ENCODE results near the gene PAXIP1.

PAXIP1 gene

DNA sequence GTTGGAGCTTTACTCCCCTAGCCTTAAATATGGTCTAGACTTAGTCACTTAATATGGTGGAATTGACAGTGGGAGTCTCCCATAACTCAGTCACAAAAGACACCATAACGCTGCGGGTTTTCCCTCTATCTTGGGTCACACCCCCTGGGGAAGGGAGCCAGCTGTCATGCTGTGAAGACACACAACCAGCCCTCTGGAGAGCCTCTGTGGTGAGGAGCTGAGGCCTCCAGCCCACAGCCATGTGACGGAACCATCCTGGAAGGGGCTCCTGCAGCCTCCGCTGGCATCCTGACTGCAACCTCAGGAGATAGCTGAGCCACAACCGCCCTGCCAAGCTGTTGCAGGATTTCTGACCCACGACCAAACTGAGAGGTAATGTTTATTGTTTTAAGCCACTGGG lies 37.9 kb downstream of the PAXIP1 start:
- TF ChIP-seq, protein P1, sequence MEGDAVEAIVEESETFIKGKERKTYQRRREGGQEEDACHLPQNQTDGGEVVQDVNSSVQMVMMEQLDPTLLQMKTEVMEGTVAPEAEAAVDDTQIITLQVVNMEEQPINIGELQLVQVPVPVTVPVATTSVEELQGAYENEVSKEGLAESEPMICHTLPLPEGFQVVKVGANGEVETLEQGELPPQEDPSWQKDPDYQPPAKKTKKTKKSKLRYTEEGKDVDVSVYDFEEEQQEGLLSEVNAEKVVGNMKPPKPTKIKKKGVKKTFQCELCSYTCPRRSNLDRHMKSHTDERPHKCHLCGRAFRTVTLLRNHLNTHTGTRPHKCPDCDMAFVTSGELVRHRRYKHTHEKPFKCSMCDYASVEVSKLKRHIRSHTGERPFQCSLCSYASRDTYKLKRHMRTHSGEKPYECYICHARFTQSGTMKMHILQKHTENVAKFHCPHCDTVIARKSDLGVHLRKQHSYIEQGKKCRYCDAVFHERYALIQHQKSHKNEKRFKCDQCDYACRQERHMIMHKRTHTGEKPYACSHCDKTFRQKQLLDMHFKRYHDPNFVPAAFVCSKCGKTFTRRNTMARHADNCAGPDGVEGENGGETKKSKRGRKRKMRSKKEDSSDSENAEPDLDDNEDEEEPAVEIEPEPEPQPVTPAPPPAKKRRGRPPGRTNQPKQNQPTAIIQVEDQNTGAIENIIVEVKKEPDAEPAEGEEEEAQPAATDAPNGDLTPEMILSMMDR (IDR thresholded peaks at IDR 0.05; ENCODE audit: control extremely low read depth, extremely low read depth, low read depth, missing control alignments) = no peak
- POLR2A ChIA-PET = no interaction called here
- DNase-seq (ENCODE audit: extremely low spot score) = no peak
- CTCF ChIA-PET = interaction anchor here (0.9 to 2.2 kb wide), 4 partner anchors 10 to 52 kb away, joined by 3 to 9 read pairs (median 6); no protein-coding TSS in a partner anchor

DNA sequence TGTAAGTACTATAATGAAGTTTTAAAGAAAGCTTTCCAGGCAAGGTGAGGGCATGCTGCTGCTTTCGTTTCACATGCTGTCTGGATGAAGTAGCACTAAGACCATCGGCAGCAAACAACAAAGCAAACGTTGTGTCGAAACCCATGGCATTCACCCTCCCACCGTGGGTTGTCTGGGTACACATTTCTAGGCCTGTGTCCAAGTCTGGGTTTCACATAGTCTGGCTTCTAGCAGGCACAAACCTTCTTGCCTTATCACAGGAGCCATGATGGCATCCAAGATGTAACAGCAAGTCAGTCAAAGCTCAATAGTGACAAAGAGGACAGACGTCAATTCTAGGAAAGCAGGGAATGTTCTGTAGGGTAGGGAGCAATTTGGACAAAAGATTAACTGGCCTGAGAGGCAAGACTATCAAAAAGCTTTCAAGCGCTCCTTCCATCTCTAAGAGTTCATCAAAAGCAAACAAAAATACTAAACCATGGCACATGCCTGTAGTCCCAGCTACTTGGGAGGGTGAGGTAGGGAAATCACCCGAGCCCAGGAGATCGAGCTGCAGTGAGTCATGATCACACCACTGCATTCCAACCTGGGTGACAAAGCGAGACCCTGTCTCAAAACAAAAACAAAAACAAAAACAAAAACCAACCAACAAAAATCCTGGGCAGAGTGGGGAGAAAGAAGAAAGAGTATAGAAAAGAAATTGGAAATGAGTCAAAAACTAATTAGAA lies 42.7 kb downstream of the PAXIP1 start:
- ChIA-PET POLR2A (no interaction called here), CTCF (interaction anchor here (1.2 kb wide), 1 partner anchor 16 kb away, joined by 4 read pairs; no protein-coding TSS in a partner anchor)
- no peak for DNase-seq (ENCODE audit: extremely low spot score)
- TF ChIP-seq, protein P1 (IDR thresholded peaks at IDR 0.05; ENCODE audit: control extremely low read depth, extremely low read depth, low read depth, missing control alignments) = no peak

DNA sequence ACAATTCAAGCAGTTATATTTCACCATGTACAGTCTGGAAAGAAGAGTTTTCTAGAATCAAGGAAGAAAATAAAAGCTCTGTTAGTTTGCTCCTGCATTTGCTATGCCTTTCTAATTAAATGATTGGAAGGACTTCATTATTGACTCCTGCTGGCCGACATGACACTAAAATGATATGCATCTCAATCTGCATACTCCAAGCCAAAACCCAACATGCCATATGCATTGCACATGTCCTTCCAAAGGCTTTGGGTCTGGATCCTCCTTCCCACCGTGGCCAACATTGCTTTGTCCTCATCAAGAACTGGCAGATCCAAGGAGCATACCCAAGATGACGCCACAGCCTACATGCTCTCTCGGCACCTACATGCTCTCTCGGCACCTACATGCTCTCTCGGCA lies 46.5 kb downstream of the PAXIP1 start:
- DNase-seq (ENCODE audit: extremely low spot score) = no peak
- ChIA-PET POLR2A (no interaction called here), CTCF (interaction anchor here (1.0 to 2.6 kb wide), 2 partner anchors 9 to 43 kb away, joined by 3 to 9 read pairs; no protein-coding TSS in a partner anchor)
- TF ChIP-seq, protein P1 (IDR thresholded peaks at IDR 0.05; ENCODE audit: control extremely low read depth, extremely low read depth, low read depth, missing control alignments) = no peak

DNA sequence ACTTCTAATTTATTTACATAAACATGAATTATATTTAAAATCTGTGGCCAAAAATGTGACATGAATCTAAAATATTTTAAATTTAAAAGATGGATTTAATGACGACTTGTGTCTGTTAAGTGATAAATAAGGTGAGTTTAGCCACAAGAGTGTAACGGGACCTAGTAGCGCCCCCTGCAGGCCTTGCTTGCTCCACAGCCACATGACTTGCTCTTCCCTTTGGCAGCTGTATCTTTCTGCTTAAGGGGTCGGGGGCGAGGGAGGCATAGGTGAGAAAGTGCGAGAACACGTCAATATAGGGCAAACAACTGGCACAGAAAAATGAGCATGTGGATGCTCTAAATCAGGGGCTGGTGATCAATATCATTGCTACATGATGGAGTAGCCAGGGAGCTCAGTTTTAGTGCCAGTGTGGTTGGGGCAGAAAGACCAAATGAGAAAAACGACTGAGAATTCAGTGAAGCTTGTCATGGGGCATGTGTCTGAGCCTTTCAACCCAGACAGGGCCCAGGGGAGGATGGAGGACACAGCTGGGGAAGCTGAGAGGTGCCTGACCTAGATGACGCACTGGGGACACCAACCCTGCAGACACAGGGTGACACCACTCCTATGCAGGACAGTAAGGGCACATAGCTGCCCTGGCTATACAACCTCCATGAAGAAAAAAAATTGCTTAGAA lies 49.8 kb downstream of the PAXIP1 start:
- TF ChIP-seq, protein P1 (IDR thresholded peaks at IDR 0.05; ENCODE audit: control extremely low read depth, extremely low read depth, low read depth, missing control alignments) = peak; percentile 57
- ChIA-PET POLR2A (no interaction called here), CTCF (interaction anchor here (0.7 to 4.2 kb wide), 16 partner anchors 9 to 778 kb away, joined by 3 to 38 read pairs (median 5); no protein-coding TSS in a partner anchor)
- DNase-seq (ENCODE audit: extremely low spot score) = peak; percentile 50

DNA sequence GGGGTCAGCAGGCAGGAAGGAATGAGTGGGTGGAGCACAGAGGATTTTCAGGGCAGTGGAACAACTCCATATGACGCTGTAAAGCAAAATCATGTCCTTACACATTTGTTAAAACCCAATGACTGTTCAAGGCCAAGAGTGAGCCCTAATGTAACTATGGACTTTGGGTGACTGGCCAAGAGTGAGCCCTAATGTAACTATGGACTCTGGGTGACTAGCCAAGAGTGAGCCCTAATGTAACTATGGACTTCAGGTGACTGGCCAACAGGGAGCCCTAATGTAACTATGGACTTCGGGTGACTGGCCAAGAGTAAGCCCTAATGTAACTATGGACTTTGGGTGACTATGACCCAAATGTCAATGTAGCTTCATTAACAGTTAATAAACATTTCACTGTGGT lies 52.0 kb downstream of the PAXIP1 start:
- DNase-seq (ENCODE audit: extremely low spot score) = no peak
- ChIA-PET CTCF (interaction anchor here (4.2 kb wide), 1 partner anchor 24 kb away, joined by 38 read pairs; no protein-coding TSS in a partner anchor), POLR2A (no interaction called here)
- TF ChIP-seq, protein P1 (IDR thresholded peaks at IDR 0.05; ENCODE audit: control extremely low read depth, extremely low read depth, low read depth, missing control alignments) = no peak

DNA sequence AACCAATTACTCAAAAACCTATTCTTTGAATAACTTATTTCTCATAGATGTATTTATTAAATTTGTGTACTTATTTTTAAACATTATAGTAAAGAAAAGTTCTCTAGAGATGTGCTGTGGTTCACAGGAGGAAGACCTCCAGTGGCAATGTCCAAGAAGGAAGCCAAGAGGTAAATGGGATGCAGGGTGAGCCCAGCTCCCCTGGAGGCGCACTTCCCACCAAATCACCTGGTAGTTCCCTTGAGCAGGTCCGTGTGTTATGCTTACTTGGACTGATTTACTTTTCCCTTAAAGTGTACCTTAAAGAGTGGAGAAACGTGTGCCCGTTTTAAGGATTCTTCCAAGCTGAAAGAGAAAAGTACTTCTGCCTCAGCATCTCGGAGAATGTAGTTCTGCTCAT lies 55.3 kb downstream of the PAXIP1 start:
- DNase-seq (ENCODE audit: extremely low spot score) = no peak
- CTCF ChIA-PET = interaction anchor here (1.9 kb wide), 2 partner anchors 20 to 30 kb away, joined by 6 to 10 read pairs; no protein-coding TSS in a partner anchor
- POLR2A ChIA-PET = no interaction called here
- TF ChIP-seq, protein P1 (IDR thresholded peaks at IDR 0.05; ENCODE audit: control extremely low read depth, extremely low read depth, low read depth, missing control alignments) = no peak
